ENCODE results near the gene TLE4.

Gene TLE4

GRCh38 chr9:79665931-79666330 lies 94.2 kb downstream of the TLE4 start:
- no peak for DNase-seq

DNA sequence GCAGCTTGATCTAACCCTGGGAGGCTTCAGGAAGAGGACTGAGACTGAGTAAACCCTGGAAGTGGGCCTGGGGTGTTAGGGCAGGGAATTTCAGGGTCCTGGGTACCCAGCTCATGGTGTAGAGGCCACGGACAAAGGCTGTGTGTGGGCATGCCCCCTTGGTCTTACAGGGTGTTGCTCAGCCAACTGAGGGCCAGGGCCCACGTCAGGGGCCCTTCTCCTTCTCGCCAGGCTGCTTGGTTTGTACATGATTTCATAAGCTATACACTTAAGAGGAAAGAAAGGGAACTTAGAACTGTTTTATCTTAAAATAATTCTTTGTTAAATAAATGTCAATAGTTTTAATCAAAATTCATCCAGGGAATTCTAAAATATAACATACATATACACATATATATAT lies 95.4 kb downstream of the TLE4 start:
- no peak for DNase-seq

GRCh38 chr9:79667817-79668436 lies 96.2 kb downstream of the TLE4 start:
- DNase-seq, result no peak

GRCh38 chr9:79668956-79669355 lies 97.2 kb downstream of the TLE4 start:
- DNase-seq, result no peak

GRCh38 chr9:79670269-79670961 lies 98.7 kb downstream of the TLE4 start:
- DNase-seq, result no peak

DNA sequence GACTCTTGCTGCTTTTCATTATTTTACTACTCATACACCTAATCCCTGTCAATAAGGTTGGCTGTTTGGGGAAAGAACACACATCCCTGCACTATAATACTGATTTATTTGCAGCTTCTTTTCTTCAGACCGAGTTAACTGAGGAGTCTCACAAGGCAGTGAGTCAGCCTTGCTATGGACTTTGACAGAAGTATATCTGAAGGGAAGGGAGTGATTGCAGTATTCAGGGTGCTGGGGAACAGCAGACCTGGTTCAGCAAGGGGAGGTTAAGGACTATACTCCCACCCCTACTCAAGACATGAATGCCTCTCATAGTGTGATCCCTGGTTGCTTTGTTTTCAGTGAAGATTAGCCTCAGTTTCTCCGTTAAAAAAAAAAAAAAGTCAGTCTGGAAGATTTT lies 99.8 kb downstream of the TLE4 start:
- no peak for DNase-seq

GRCh38 chr9:79672236-79672635 lies 100.5 kb downstream of the TLE4 start:
- no peak for DNase-seq

DNA sequence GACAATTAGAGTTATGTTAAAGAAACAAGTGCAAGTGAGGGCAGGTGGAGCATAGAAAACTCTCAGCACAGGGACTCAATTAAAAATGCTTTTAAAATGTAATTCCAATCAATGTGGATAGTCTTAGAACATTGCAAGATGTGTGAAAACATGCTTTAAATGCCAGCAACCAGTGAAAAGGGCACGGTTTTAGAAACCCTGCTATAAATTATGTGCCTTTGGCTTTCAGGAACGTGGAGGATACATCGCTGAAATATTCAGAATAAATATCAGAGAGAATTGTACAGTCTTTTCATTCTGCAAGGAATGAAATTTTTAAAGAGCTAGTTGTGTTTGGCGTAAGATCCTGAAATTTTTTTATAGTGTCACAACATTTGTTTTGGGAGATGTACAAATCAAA lies 101.1 kb downstream of the TLE4 start:
- DNase-seq, result no peak

- DNase-seq, result no peak
Measured at GRCh38 chr9:79673614-79674013, 101.8 kb downstream of the TLE4 start.

DNA sequence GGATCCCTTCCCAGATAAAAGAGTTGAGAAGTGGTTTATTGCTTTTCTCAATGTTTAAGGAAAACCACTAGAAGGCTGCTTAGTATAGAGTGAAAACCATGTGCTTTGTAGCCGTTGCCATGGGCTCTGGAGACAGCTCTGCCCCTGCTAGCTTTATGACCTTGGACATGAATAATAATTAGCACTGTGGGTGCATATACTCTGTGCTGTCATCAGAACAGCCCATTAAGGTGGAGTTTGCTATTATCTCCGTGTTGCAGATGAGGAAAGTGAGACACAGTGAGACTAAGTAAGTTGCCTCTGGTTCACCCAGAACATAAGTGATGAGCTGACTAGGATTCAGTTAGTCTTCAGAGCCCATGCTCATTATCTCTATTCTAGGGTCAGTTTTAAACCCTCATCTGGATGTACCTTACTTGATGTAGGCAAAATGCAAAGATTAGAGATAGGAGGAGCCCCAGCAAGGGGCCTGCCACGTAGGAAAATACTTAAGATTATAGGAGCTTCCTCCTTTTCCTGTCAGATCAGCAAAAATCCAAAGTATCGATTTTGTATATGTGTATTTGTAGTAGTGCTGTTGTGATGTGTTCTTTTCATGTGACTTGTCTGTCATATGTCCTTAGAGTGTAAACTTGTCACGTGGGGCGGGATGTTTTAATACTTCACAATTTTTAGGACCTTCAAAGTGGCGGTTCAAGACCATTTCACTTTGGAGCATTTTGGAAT lies 102.5 kb downstream of the TLE4 start:
- DNase-seq, result no peak

DNA sequence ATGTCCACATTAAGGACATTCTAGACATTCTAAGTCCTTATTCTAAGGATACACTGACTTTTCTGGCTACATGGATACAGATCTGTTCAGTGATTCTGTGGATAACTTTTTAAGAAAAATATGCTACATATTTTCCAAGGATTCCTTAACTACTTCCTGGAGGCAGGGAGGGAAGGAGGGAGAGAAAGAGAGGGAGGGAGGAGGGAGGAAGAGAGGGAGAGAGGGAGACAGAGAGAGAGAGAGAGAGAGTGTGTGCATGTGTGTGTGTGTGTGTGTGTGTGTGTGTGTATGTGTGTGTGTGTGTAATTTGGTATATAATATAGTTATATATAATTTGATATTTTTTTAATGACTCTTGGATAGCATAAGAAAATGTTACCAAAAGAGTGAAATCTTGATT lies 109.8 kb downstream of the TLE4 start:
- no peak for DNase-seq

- DNase-seq, result no peak
Measured at GRCh38 chr9:79682076-79682736, 110.4 kb downstream of the TLE4 start.

- no peak for DNase-seq
Measured at GRCh38 chr9:79684059-79684458, 112.3 kb downstream of the TLE4 start.

GRCh38 chr9:79684711-79685575 lies 113.2 kb downstream of the TLE4 start:
- peak; percentile 45 for DNase-seq

GRCh38 chr9:79685577-79685976 lies 113.8 kb downstream of the TLE4 start:
- DNase-seq, result peak; percentile 69

DNA sequence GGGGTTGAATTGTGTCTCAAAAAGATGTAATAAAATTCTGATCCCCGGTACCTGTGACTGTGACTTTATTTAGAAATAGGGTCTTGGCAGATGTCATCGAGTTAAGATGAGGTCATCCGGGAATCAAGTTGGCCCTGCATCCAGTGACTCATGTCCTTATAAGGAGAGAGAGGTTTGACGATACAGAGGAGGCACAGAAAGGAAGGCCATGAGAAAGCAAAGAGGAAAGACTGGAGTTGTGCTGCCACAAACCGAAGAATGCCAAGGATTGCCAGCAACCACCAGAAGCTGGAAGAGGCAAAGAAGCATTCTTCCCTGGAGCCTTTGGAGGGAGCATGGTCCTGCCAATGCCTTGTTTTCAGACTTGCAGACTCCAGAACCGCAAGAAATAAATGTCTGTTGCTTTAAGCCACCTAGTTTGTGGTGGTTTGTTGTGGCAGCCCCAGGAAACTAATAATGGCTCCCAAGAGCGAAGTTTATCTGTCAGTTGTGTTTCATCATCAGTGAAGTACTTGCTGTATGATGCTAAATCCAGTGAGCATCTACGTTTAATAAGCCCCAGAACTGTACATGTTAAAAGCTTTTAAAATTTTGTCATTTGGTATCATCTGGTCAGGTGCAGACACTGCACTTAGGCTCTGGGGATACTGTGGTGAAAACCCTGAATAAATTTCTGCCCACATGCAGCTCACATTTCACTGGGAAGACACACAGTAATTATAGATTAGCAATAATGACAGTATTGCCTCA lies 114.8 kb downstream of the TLE4 start:
- peak; percentile 70 for DNase-seq

GRCh38 chr9:79687131-79687447 lies 115.3 kb downstream of the TLE4 start:
- no peak for DNase-seq

- DNase-seq, result no peak
Measured at GRCh38 chr9:79688363-79688762, 116.6 kb downstream of the TLE4 start.

GRCh38 chr9:79689576-79689975 lies 117.8 kb downstream of the TLE4 start:
- no peak for DNase-seq

DNA sequence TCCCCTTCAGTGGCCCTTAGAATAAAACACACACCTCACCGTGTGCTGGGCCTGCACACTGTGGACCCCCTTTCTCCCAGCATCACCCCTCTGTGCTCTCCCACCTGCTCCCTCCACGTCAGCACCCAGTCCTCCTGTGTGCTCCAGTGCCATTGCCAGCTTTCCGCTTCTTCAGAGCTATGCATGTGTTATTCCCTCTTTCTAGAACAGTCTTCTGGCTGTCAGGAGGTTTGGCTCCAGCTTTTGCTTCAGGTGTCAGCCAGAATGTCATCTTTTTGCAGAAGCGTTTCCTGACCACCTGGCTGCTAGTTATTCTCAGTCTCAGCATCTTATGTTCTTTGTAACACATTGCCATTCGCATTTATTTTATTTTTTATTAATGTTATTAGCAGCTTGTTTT lies 119.7 kb downstream of the TLE4 start:
- DNase-seq, result no peak

DNA sequence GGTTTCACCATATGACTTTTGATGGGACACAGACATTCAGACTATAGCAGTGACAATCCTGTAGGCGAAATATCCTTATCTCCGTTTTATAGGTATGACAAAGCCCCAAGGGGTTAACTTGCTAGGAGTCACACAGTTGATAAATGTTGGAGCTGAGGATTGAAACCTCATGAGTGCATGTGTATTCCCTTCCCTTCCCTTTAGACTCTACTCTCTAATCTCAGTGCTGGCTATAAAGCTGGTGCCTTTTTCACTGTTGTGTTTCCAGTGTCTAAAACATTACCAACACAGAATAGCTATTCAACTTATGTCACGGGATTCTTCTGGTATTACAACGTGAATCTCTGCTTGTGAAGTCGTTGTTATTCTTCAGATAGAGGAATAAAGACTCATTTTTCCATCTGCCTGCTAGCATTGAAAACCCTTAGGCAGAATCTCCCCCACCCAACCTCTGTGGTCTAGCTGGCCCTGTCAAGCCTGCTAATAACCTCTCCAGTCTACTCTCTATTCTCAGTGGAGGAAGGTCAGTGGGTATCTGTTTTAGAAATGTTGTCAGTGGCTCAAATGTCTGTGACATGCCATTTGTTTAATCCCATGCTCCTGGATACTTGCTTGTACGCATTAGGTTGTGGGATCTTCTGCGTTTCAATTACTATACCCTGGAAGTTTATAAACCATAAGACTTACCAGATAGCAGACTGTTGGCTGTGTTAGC lies 121.2 kb downstream of the TLE4 start:
- DNase-seq, result no peak

All from fibroblast of skin of right quadriceps (primary cell).